Gastroesophageal sphincter (tissue), 3 donors: Measurements from ENCODE around the gene KRABD2.

Experiments used
- CTCF ChIP-seq, 4 experiments: fragments of 200-600 bp in 2 of 4; fragments of 450-650 bp in 2 of 4; sonication (generic) in 1 of 4; IDR thresholded peaks; one replicate each; pipeline ENCODE4 v1.5.1; 2017 to 2019; ENCODE audit warnings: antibody characterized with exemption in 4 of 4, mild to moderate bottlenecking in 2 of 4, moderate library complexity in 2 of 4
- POLR2A ChIP-seq, 2 donors: fragments of 450-650 bp; IDR thresholded peaks; one replicate each; pipeline ENCODE4 v1.6.1; 2017; ENCODE audit warnings: antibody characterized with exemption in 2 of 2, mild to moderate bottlenecking in 2 of 2, moderate library complexity in 1 of 2
- POLR2AphosphoS5 ChIP-seq: sonication (generic); formaldehyde crosslinking; IDR thresholded peaks from one replicate; pipeline ENCODE4 v1.6.1; 2017; ENCODE audit warnings: antibody characterized with exemption

DNA sequence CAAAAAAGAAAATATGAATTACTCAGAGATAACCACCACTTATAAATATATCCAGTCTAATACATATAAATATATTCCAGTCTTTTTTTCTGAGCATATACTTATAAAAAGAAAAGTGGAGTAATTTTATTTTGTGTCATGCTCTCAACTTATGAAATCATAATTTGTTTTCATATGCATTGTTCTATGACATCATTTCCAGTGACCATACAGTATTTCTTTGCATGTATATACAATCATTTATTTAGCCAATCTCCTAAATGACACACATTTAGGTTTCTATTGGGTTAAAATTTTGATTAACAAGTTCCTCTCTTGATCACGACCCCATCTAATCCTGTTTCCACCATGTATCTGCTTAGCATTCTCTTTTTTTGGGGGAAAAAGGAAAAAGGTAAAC lies 42.8 kb upstream of the KRABD2 start:
- no peak for TF ChIP-seq CTCF (IDR thresholded peaks at IDR 0.05)
- no peak for TF ChIP-seq POLR2AphosphoS5
- TF ChIP-seq POLR2A (IDR thresholded peaks at IDR 0.05) = no peak
